HepG2 (cell line): ENCODE data around the gene EIF3A. TPM values are rescaled to one million over a fixed set of nuclear protein-coding genes. Genes with fewer than 3 reads are reported as not detected.

Source experiments
- ATAC-seq: fragments of 200-7000 bp; cut with Tn5 transposase; 3 replicates; pipeline ENCODE4 v1.9.1; 2020; ENCODE audit warnings: mild to moderate bottlenecking, moderate library complexity
- BruUV-seq: library from RNA; stranded (reverse); fragments of 400-500 nt; replicated peaks from 2 replicates; lab custom pipeline; 2021; lab: Mats Ljungman, UMichigan
- CTCF ChIA-PET: fragments of 300-600 bp; formaldehyde crosslinking; extraction: SDS; loops from one replicate; lab custom pipeline; 2021; ENCODE audit warnings: low total read pairs, inconsistent platforms, low intra/inter-chr PET ratio; lab: Yijun Ruan, JAX
- POLR2A ChIA-PET: fragments of 350-600 bp; sonication (Branson Sonifier 250); formaldehyde crosslinking; loops from one replicate; lab custom pipeline; 2020; ENCODE audit warnings: antibody characterized with exemption, inconsistent platforms; lab: Yijun Ruan, JAX
- DNase-seq: peaks from one replicate; pipeline ENCODE4 v3.0.0-alpha.2; 2015; ENCODE audit warnings: low spot score
- FAIRE-seq: peaks from 3 replicates; lab custom pipeline; 2011; peaks lifted over from hg19 to GRCh38; lab: Jason Lieb, UNC
- H2AFZ ChIP-seq: one replicate; pipeline ENCODE4 v1.6.1; 2011; ENCODE audit warnings: low read length, inconsistent platforms
- H3K27ac ChIP-seq: fragments of 300-600 bp; 3 replicates; pipeline ENCODE4 v1.8.0; 2011; ENCODE audit warnings: mixed run types, mild to moderate bottlenecking, mixed read lengths, low read length, inconsistent platforms; ENCODE audit not compliant: insufficient read depth; ENCODE audit errors: extremely low read length
- H3K27me3 ChIP-seq, 2 experiments: fragments of 200-600 bp in 1 of 2; 2 replicates in 1 of 2; 3 replicates in 1 of 2; pipeline versions ENCODE4 v1.6.0 to v1.8.0; 2011; ENCODE audit warnings: low read length in 2 of 2, mild to moderate bottlenecking in 2 of 2, moderate library complexity in 2 of 2, inconsistent platforms in 1 of 2; ENCODE audit not compliant: insufficient read depth in 2 of 2, control insufficient read depth in 1 of 2
- H3K36me3 ChIP-seq, 2 experiments: fragments of 200-600 bp in 1 of 2; replicated peaks in 1 of 2; 2 replicates in 1 of 2; 3 replicates in 1 of 2; pipeline versions ENCODE4 v1.5.1 to v1.8.0; 2011; ENCODE audit warnings: low read length in 2 of 2, inconsistent platforms in 1 of 2; ENCODE audit not compliant: insufficient read depth in 2 of 2, control insufficient read depth in 1 of 2
- H3K4me1 ChIP-seq: 2 replicates; pipeline ENCODE4 v1.5.1; 2012; ENCODE audit warnings: low read length, inconsistent platforms; ENCODE audit not compliant: insufficient read depth
- H3K4me2 ChIP-seq: 2 replicates; pipeline ENCODE4 v1.6.0; 2011; ENCODE audit warnings: low read depth, low read length, inconsistent platforms
- H3K4me3 ChIP-seq, 3 experiments: fragments of 200-600 bp in 1 of 3; sonication (generic), shearing (Covaris generic) in 1 of 3; replicated peaks in 1 of 3; 2 replicates each; pipeline ENCODE4 v1.5.1; 2011 to 2016; ENCODE audit warnings: low read length in 3 of 3, inconsistent platforms in 2 of 3, low read depth in 2 of 3, mild to moderate bottlenecking in 2 of 3, control low read depth in 1 of 3, mixed read lengths in 1 of 3; ENCODE audit not compliant: insufficient read depth in 1 of 3
- H3K79me2 ChIP-seq: one replicate; pipeline ENCODE4 v1.6.1; 2011; ENCODE audit warnings: low read length, inconsistent platforms; ENCODE audit not compliant: insufficient read depth
- H3K9ac ChIP-seq: 2 replicates; pipeline ENCODE4 v1.6.0; 2011; ENCODE audit warnings: mild to moderate bottlenecking, low read depth, low read length, inconsistent platforms; ENCODE audit not compliant: insufficient read depth
- H3K9me3 ChIP-seq: 2 replicates; pipeline ENCODE4 v1.5.1; 2012; ENCODE audit warnings: mild to moderate bottlenecking, low read length
- H4K20me1 ChIP-seq: 2 replicates; pipeline ENCODE4 v1.6.0; 2011; ENCODE audit warnings: inconsistent platforms, mild to moderate bottlenecking, low read length, moderate library complexity; ENCODE audit not compliant: insufficient read depth
- MTA3 ChIP-seq: sonication (generic); formaldehyde crosslinking; IDR thresholded peaks from 2 replicates; pipeline ENCODE4 v1.4.0; 2020; ENCODE audit warnings: missing genetic modification reagents
- ZFP36L1 ChIP-seq: sonication (generic); formaldehyde crosslinking; IDR thresholded peaks from 2 replicates; pipeline ENCODE4 v1.8.0; 2022; ENCODE audit warnings: mild to moderate bottlenecking, missing genetic modification reagents, moderate library complexity
- ZNF263 ChIP-seq: sonication (generic); formaldehyde crosslinking; IDR thresholded peaks from 2 replicates; pipeline ENCODE4 v1.4.0; 2020; ENCODE audit warnings: missing genetic modification reagents
- ZNF572 ChIP-seq: sonication (generic); formaldehyde crosslinking; IDR thresholded peaks from 2 replicates; pipeline ENCODE4 v1.5.1; 2020; ENCODE audit warnings: mild to moderate bottlenecking, missing genetic modification reagents
- ZSCAN12 ChIP-seq: sonication (generic); formaldehyde crosslinking; IDR thresholded peaks from 2 replicates; pipeline ENCODE4 v1.9.0; 2021; ENCODE audit warnings: mild to moderate bottlenecking, missing genetic modification reagents
- WGBS: methylation state at CpG from one replicate; pipeline ENCODE4 v1.1.6; 2017; ENCODE audit warnings: low lambda C conversion rate; 5-methylcytosine and 5-hydroxymethylcytosine counted together
- in situ Hi-C: cut with HindIII; loops from 2 replicates; pipeline ENCODE4 v1.10.0; 2017; ENCODE audit warnings: low pct_unique_long_range_greater_than_20kb; ENCODE audit not compliant: extremely low pct_ligation_motif_present
- intact Hi-C: fragments of 100-400 bp; cut with micrococcal nuclease; formaldehyde crosslinking; loops from one replicate; pipeline ENCODE4 v1.10.0; 2022; ENCODE audit not compliant: unreplicated experiment
- polyA plus RNA-seq, 8 experiments: library from polyadenylated mRNA; depleted of rRNA in 3 of 8; stranded (reverse) in 7 of 8; unstranded in 1 of 8; fragments of >200 nt; fragmentation: Illumina TruSeq in 4 of 8; extraction: Trizol in 4 of 8; gene quantifications; 2 replicates each; pipeline versions ENCODE4 v1.2.1 to v1.2.3, GENCODE V29; 2011 to 2016; ENCODE audit warnings: low read depth in 4 of 8, missing spikeins in 1 of 8, mixed read lengths in 1 of 8; ENCODE audit not compliant: insufficient read depth in 1 of 8
- total RNA-seq, 5 experiments: library from RNA; depleted of rRNA; stranded (reverse); fragments of >200 nt; fragmentation: Illumina TruSeq; extraction: Trizol; gene quantifications; 2 replicates each; pipeline ENCODE4 v1.2.3, GENCODE V29; 2016; ENCODE audit warnings: low read depth in 1 of 5
- TF ChIP-seq, protein P1 (sequence below): sonication (generic); formaldehyde crosslinking; IDR thresholded peaks from 2 replicates; pipeline ENCODE4 v1.9.0; 2021; ENCODE audit warnings: mild to moderate bottlenecking, missing genetic modification reagents
- TF ChIP-seq, protein P2 (sequence below): sonication (generic); formaldehyde crosslinking; IDR thresholded peaks from 2 replicates; pipeline ENCODE4 v1.4.0; 2020; ENCODE audit warnings: missing genetic modification reagents
- TF ChIP-seq, protein P3 (sequence below): sonication (generic); formaldehyde crosslinking; IDR thresholded peaks from 2 replicates; pipeline ENCODE4 v1.5.1; 2020; ENCODE audit warnings: missing genetic modification reagents, mild to moderate bottlenecking, borderline replicate concordance

The EIF3A gene
- total and polyA plus RNA-seq, 2 of the 13 experiments (the other 11 are each of a cell fraction or from before 2014, with no cell fraction given) = 25.6 to 117 TPM

DNA sequence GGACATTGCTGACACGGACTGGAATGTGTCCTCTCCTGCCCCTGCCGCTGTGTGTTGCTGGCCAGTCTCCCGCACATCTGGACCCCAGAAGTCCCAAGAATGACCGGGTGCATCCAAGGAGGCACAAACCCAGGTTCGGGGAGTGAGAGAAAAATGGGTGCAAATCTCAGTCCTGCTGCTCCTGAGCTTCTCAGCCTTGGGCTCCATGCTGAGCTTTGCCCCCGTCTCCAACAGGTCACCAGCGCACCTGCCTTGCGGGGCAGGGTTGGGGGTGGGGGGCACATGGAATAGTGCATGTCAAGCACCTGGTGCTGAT is 57.1 kb downstream of the EIF3A start (continued):
- TF ChIP-seq, protein P1, sequence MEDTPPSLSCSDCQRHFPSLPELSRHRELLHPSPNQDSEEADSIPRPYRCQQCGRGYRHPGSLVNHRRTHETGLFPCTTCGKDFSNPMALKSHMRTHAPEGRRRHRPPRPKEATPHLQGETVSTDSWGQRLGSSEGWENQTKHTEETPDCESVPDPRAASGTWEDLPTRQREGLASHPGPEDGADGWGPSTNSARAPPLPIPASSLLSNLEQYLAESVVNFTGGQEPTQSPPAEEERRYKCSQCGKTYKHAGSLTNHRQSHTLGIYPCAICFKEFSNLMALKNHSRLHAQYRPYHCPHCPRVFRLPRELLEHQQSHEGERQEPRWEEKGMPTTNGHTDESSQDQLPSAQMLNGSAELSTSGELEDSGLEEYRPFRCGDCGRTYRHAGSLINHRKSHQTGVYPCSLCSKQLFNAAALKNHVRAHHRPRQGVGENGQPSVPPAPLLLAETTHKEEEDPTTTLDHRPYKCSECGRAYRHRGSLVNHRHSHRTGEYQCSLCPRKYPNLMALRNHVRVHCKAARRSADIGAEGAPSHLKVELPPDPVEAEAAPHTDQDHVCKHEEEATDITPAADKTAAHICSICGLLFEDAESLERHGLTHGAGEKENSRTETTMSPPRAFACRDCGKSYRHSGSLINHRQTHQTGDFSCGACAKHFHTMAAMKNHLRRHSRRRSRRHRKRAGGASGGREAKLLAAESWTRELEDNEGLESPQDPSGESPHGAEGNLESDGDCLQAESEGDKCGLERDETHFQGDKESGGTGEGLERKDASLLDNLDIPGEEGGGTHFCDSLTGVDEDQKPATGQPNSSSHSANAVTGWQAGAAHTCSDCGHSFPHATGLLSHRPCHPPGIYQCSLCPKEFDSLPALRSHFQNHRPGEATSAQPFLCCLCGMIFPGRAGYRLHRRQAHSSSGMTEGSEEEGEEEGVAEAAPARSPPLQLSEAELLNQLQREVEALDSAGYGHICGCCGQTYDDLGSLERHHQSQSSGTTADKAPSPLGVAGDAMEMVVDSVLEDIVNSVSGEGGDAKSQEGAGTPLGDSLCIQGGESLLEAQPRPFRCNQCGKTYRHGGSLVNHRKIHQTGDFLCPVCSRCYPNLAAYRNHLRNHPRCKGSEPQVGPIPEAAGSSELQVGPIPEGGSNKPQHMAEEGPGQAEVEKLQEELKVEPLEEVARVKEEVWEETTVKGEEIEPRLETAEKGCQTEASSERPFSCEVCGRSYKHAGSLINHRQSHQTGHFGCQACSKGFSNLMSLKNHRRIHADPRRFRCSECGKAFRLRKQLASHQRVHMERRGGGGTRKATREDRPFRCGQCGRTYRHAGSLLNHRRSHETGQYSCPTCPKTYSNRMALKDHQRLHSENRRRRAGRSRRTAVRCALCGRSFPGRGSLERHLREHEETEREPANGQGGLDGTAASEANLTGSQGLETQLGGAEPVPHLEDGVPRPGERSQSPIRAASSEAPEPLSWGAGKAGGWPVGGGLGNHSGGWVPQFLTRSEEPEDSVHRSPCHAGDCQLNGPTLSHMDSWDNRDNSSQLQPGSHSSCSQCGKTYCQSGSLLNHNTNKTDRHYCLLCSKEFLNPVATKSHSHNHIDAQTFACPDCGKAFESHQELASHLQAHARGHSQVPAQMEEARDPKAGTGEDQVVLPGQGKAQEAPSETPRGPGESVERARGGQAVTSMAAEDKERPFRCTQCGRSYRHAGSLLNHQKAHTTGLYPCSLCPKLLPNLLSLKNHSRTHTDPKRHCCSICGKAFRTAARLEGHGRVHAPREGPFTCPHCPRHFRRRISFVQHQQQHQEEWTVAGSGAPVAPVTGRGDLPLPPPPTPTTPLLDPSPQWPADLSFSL (CRISPR knock-in tag) = no peak
- no peak for TF ChIP-seq ZFP36L1
- TF ChIP-seq ZSCAN12 (CRISPR knock-in tag) = no peak

DNA sequence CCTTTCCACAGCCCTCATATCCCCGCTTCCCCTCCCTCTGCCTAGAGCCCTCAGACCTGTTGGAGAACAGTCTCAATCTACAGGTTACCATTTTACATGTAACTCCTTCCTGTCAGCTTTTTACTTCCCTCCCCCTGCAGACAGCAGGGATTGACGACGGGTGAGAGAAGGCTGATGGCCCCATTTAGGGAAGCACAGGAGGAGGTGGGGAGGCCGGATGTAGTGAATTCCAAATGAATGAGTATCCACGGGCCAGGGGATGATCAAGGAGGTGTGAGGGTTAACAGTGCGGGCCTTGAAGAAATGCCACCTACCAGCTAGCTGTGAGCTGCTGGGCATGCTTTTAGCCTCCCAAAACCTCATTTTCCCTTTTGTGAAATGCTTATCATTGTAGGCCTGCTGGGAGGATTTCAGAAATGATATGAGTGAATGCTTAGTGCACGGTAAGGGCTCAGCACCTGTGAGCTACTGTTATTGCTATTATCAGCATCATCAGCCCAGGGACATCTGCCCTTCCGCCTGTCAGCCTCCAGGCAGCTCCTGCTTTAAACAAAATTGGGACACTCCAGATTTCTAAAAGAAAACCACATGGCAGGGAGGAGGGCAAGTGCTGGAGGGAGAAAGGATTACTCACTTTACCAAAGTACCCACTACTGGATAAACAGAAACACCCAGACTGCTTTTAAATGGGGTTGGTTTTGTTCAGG is 57.6 kb downstream of the EIF3A start:
- Histone ChIP-seq H3K4me1 (peaks cover 49% of the 10 kb centered on the region), H3K79me2 (no peaks in the 10 kb centered on the region), H3K4me3 (no peak overlapping the region), H3K27ac (no peak overlapping the region), H2AFZ (no peak overlapping the region), H3K9me3 (no peaks in the 10 kb centered on the region), H3K27me3 (peaks cover 5 to 55% of the 10 kb centered on the region in 2 experiments; a peak in 4 of 5 replicates), H3K9ac (no peak overlapping the region), H3K4me2 (no peak overlapping the region), H4K20me1 (no peaks in the 10 kb centered on the region), H3K36me3 (no peaks in the 10 kb centered on the region)
- CTCF ChIA-PET = no interaction called here
- no peak for DNase-seq
- no peak for ATAC-seq
- POLR2A ChIA-PET = interaction anchor here (0.6 kb wide), 1 partner anchor 106 kb away, joined by 3 read pairs; no protein-coding TSS in a partner anchor
- no TSS peak for BruUV-seq
- in situ Hi-C loops (no loop called here), intact Hi-C loops (loop anchor here (10.0 kb wide), 1 partner anchor 268 kb away; the partner anchor contains the start of gene CACUL1)
- 35% methylated on average over 8 of the region's 8 CpGs for WGBS
- no peak for FAIRE-seq
- TF ChIP-seq MTA3 (CRISPR knock-in tag) (no peak), ZNF263 (CRISPR knock-in tag) (no peak), ZNF572 (CRISPR knock-in tag) (no peak)
- TF ChIP-seq, protein P2, sequence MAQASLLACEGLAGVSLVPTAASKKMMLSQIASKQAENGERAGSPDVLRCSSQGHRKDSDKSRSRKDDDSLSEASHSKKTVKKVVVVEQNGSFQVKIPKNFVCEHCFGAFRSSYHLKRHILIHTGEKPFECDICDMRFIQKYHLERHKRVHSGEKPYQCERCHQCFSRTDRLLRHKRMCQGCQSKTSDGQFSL = no peak
- TF ChIP-seq, protein P3, sequence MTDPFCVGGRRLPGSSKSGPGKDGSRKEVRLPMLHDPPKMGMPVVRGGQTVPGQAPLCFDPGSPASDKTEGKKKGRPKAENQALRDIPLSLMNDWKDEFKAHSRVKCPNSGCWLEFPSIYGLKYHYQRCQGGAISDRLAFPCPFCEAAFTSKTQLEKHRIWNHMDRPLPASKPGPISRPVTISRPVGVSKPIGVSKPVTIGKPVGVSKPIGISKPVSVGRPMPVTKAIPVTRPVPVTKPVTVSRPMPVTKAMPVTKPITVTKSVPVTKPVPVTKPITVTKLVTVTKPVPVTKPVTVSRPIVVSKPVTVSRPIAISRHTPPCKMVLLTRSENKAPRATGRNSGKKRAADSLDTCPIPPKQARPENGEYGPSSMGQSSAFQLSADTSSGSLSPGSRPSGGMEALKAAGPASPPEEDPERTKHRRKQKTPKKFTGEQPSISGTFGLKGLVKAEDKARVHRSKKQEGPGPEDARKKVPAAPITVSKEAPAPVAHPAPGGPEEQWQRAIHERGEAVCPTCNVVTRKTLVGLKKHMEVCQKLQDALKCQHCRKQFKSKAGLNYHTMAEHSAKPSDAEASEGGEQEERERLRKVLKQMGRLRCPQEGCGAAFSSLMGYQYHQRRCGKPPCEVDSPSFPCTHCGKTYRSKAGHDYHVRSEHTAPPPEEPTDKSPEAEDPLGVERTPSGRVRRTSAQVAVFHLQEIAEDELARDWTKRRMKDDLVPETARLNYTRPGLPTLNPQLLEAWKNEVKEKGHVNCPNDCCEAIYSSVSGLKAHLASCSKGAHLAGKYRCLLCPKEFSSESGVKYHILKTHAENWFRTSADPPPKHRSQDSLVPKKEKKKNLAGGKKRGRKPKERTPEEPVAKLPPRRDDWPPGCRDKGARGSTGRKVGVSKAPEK (CRISPR knock-in tag) = no peak
